ENCODE data around the gene XRCC3.

Gene XRCC3

DNA sequence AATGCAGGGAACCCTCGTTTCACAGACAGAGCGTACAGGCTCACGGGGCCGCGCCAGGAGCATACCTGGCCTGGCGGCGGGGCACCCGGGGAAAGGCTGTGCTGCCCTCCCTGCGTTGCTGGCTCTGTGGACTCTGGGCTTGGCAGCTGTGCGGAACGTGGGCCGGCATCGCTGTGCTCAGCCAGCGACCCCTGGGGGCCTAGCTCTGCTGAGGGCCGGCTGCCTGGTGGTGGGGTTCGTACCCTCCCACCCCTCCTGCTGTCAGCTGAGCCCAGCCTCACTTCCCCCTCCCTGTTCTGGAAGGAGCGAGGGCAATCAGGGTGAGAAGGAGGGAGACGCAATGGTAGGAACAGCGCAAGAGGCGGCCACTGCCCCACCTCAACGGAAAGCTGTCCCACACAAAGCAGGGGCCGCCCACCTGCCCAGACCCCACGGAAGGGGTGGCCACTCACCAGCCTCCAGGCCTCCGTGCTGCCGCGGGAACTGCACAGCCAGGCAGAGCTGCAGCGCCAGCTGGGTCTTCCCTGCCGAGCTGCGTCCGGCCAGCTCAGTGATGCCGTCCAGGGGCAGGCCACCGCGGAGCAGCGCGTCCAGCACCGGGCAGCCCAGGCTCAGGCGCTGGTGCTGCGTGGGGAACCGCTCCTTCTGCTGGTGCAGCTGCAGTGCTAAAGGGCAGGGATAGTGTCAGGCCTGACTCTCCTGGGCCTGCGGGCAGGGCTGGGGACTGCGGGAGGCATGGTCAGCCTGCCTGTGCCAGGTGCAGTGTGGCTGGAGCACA lies 8.5 kb downstream of the XRCC3 start:
- ChIA-PET CTCF (no interaction called here), POLR2A (interaction anchor here (1.1 kb wide), 1 partner anchor 9 kb away, joined by 5 read pairs; the partner anchor contains the start of gene ZFYVE21)
- H3K9me3 ChIP-seq (ENCODE audit: control insufficient read depth, insufficient read depth, low read depth, low read length): no peaks in the 10 kb centered on the region
- no peak overlapping the region for H3K27ac ChIP-seq (ENCODE audit: extremely low read depth, low read depth, low read length)
- H3K4me1 ChIP-seq (ENCODE audit: control insufficient read depth, insufficient read depth, low read length): no peaks in the 10 kb centered on the region
- TF ChIP-seq, protein P1, sequence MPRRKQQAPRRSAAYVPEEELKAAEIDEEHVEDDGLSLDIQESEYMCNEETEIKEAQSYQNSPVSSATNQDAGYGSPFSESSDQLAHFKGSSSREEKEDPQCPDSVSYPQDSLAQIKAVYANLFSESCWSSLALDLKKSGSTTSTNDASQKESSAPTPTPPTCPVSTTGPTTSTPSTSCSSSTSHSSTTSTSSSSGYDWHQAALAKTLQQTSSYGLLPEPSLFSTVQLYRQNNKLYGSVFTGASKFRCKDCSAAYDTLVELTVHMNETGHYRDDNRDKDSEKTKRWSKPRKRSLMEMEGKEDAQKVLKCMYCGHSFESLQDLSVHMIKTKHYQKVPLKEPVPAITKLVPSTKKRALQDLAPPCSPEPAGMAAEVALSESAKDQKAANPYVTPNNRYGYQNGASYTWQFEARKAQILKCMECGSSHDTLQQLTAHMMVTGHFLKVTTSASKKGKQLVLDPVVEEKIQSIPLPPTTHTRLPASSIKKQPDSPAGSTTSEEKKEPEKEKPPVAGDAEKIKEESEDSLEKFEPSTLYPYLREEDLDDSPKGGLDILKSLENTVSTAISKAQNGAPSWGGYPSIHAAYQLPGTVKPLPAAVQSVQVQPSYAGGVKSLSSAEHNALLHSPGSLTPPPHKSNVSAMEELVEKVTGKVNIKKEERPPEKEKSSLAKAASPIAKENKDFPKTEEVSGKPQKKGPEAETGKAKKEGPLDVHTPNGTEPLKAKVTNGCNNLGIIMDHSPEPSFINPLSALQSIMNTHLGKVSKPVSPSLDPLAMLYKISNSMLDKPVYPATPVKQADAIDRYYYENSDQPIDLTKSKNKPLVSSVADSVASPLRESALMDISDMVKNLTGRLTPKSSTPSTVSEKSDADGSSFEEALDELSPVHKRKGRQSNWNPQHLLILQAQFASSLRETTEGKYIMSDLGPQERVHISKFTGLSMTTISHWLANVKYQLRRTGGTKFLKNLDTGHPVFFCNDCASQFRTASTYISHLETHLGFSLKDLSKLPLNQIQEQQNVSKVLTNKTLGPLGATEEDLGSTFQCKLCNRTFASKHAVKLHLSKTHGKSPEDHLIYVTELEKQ (tag by site-specific recombination; IDR thresholded peaks at IDR 0.05; ENCODE audit: borderline replicate concordance): no peak
- TF ChIP-seq ZNF600 (tag by site-specific recombination; IDR thresholded peaks at IDR 0.05) (peak; percentile 78; the same call in 1 of the 2 replicates), ZNF341 (tag by site-specific recombination; IDR thresholded peaks at IDR 0.05; ENCODE audit: low read depth) (peak; percentile 15; the same call in 1 of the 2 replicates), ZNF548 (tag by site-specific recombination; IDR thresholded peaks at IDR 0.05) (no peak), ZNF19 (tag by site-specific recombination; IDR thresholded peaks at IDR 0.05; ENCODE audit: low read depth) (no peak), ZNF121 (tag by site-specific recombination; IDR thresholded peaks at IDR 0.05) (no peak), ZNF2 (tag by site-specific recombination; IDR thresholded peaks at IDR 0.05) (no peak), ZNF292 (tag by site-specific recombination; IDR thresholded peaks at IDR 0.05; ENCODE audit: borderline replicate concordance, low read depth) (no peak), ZNF274 (IDR thresholded peaks at IDR 0.05; ENCODE audit: low read length) (no peak), ZNF274 (tag by site-specific recombination; IDR thresholded peaks at IDR 0.05; ENCODE audit: borderline replicate concordance) (no peak), ZFP41 (tag by site-specific recombination; IDR thresholded peaks at IDR 0.05; ENCODE audit: borderline replicate concordance) (no peak), ZFHX2 (tag by site-specific recombination; conservative IDR thresholded peaks at IDR 0.05) (0 out of 2 replicates have a peak, but pooled peaks have one; percentile 23), SP3 (tag by site-specific recombination; IDR thresholded peaks at IDR 0.05) (no peak)
- TF ChIP-seq, protein P2, sequence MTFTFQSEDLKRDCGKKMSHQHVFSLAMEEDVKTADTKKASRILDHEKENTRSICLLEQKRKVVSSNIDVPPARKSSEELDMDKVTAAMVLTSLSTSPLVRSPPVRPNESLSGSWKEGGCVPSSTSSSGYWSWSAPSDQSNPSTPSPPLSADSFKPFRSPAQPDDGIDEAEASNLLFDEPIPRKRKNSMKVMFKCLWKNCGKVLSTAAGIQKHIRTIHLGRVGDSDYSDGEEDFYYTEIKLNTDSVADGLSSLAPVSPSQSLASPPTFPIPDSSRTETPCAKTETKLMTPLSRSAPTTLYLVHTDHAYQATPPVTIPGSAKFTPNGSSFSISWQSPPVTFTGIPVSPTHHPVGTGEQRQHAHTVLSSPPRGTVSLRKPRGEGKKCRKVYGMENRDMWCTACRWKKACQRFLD (tag by site-specific recombination; IDR thresholded peaks at IDR 0.05): no peak
- TF ChIP-seq, protein P3, sequence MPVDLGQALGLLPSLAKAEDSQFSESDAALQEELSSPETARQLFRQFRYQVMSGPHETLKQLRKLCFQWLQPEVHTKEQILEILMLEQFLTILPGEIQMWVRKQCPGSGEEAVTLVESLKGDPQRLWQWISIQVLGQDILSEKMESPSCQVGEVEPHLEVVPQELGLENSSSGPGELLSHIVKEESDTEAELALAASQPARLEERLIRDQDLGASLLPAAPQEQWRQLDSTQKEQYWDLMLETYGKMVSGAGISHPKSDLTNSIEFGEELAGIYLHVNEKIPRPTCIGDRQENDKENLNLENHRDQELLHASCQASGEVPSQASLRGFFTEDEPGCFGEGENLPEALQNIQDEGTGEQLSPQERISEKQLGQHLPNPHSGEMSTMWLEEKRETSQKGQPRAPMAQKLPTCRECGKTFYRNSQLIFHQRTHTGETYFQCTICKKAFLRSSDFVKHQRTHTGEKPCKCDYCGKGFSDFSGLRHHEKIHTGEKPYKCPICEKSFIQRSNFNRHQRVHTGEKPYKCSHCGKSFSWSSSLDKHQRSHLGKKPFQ (tag by site-specific recombination; IDR thresholded peaks at IDR 0.05): no peak
- TF ChIP-seq, protein P4, sequence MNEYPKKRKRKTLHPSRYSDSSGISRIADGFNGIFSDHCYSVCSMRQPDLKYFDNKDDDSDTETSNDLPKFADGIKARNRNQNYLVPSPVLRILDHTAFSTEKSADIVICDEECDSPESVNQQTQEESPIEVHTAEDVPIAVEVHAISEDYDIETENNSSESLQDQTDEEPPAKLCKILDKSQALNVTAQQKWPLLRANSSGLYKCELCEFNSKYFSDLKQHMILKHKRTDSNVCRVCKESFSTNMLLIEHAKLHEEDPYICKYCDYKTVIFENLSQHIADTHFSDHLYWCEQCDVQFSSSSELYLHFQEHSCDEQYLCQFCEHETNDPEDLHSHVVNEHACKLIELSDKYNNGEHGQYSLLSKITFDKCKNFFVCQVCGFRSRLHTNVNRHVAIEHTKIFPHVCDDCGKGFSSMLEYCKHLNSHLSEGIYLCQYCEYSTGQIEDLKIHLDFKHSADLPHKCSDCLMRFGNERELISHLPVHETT (tag by site-specific recombination; IDR thresholded peaks at IDR 0.05): no peak
- TF ChIP-seq, protein P5, sequence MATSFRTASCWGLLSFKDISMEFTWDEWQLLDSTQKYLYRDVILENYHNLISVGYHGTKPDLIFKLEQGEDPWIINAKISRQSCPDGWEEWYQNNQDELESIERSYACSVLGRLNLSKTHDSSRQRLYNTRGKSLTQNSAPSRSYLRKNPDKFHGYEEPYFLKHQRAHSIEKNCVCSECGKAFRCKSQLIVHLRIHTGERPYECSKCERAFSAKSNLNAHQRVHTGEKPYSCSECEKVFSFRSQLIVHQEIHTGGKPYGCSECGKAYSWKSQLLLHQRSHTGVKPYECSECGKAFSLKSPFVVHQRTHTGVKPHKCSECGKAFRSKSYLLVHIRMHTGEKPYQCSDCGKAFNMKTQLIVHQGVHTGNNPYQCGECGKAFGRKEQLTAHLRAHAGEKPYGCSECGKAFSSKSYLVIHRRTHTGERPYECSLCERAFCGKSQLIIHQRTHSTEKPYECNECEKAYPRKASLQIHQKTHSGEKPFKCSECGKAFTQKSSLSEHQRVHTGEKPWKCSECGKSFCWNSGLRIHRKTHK (tag by site-specific recombination; IDR thresholded peaks at IDR 0.05): no peak
- TF ChIP-seq, protein P6, sequence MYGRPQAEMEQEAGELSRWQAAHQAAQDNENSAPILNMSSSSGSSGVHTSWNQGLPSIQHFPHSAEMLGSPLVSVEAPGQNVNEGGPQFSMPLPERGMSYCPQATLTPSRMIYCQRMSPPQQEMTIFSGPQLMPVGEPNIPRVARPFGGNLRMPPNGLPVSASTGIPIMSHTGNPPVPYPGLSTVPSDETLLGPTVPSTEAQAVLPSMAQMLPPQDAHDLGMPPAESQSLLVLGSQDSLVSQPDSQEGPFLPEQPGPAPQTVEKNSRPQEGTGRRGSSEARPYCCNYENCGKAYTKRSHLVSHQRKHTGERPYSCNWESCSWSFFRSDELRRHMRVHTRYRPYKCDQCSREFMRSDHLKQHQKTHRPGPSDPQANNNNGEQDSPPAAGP (tag by site-specific recombination; IDR thresholded peaks at IDR 0.05): no peak
- TF ChIP-seq, protein P7, sequence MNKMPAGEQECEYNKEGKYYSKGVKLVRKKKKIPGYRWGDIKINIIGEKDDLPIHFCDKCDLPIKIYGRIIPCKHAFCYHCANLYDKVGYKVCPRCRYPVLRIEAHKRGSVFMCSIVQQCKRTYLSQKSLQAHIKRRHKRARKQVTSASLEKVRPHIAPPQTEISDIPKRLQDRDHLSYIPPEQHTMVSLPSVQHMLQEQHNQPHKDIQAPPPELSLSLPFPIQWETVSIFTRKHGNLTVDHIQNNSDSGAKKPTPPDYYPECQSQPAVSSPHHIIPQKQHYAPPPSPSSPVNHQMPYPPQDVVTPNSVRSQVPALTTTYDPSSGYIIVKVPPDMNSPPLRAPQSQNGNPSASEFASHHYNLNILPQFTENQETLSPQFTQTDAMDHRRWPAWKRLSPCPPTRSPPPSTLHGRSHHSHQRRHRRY (tag by site-specific recombination; IDR thresholded peaks at IDR 0.05): no peak
- TF ChIP-seq, protein P8, sequence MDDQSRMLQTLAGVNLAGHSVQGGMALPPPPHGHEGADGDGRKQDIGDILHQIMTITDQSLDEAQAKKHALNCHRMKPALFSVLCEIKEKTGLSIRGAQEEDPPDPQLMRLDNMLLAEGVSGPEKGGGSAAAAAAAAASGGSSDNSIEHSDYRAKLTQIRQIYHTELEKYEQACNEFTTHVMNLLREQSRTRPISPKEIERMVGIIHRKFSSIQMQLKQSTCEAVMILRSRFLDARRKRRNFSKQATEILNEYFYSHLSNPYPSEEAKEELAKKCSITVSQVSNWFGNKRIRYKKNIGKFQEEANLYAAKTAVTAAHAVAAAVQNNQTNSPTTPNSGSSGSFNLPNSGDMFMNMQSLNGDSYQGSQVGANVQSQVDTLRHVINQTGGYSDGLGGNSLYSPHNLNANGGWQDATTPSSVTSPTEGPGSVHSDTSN (CRISPR knock-in tag; IDR thresholded peaks at IDR 0.05): 0 out of 2 replicates have a peak, but pooled peaks have one; percentile 15
- peaks cover 15 to 95% of the 10 kb centered on the region in 2 experiments for H3K36me3 ChIP-seq (ENCODE audit: control insufficient read depth in 2 of 2, insufficient read depth in 1 of 2, low read length in 2 of 2)
- no peak overlapping the region for H3K4me3 ChIP-seq (ENCODE audit: low read depth, low read length)

Data from HEK293 (cell line).